ENCODE measurements around the gene ELOA. TPM values are rescaled to one million over a fixed set of nuclear protein-coding genes. Genes with fewer than 3 reads are reported as not detected.

The ELOA gene
- total and polyA plus RNA-seq, 9 of the 15 experiments (the other 6 are each of a cell fraction or from before 2014, with no cell fraction given) = 31.9 to 98.6 (median 61.3) TPM

DNA sequence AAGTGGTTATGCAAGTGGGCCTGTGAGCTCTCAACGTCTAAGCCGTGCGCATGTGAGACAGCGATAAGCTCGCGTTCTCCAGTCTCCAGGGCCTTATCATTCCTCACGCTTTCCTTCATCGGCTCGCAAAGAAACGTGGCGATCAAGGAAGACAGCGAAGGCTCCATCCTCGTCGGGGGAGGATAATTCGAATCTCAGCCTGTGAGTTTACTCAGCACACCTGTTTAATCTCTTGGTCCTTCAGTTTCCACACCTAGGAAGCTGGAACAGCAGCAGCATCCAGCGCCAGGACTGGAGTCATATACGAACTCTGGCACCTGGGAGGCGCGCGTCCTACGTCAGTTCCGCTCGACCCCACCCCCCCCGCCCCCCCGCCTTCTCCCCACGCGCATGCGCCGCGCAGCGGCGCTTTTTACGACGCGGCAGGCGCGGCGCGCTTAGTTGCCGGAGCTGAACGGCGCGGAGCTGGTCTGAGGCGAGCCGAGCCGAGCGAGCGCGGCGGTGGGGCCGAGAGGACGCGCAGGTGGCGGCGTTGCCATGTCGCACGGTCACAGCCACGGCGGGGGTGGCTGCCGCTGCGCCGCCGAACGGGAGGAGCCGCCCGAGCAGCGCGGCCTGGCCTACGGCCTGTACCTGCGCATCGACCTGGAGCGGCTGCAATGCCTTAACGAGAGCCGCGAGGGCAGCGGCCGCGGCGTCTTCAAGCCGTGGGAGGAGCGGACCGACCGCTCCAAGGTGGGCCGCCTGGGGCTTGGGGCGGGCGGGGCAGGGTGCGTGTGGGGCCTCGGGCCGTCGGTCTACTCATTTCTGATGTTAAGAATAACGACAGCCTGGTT is 34.9 kb downstream of the ELOA start, which contains the start of gene PITHD1:
Gene PITHD1 (plus strand): TSS at position 440 of the 836 bp plus-strand sequence. CDS start 98 bp downstream, at position 538.
- no TSS peak for BruUV-seq (replicated peaks)
- peak; percentile 88 for ATAC-seq
- intact Hi-C loops (cut with micrococcal nuclease) = loop anchor here (1.0 kb wide), 1 partner anchor 22 kb away; the partner anchor contains the start of gene GALE
- TF ChIP-seq ZC3H4 (CRISPR knock-in tag; IDR thresholded peaks at IDR 0.05; ENCODE audit: borderline replicate concordance) (peak; percentile 19; the same call in 1 of the 2 replicates), FOXA1 (IDR thresholded peaks at IDR 0.05; ENCODE audit: borderline replicate concordance) (no peak), NFE2 (IDR thresholded peaks at IDR 0.05; ENCODE audit: low read depth) (peak; percentile 30; the same call in 1 of the 2 replicates), ZNF830 (CRISPR knock-in tag; IDR thresholded peaks at IDR 0.05) (no peak), MBD2 (IDR thresholded peaks at IDR 0.05; ENCODE audit: borderline replicate concordance, low read depth) (peak; percentile 66), NCOA2 (IDR thresholded peaks at IDR 0.05; ENCODE audit: partially characterized antibody in 2 of 2) (no peak), JUN (IDR thresholded peaks at IDR 0.05; ENCODE audit: borderline replicate concordance, low read depth, low read length) (peak; percentile 55; the same call in 1 of the 2 replicates), JUN (CRISPR knock-in tag; IDR thresholded peaks at IDR 0.05; ENCODE audit: borderline replicate concordance) (no peak; the same call in 1 of the 2 replicates), PRDM10 (IDR thresholded peaks at IDR 0.05; ENCODE audit: partially characterized antibody) (peak; percentile 65), ZNF175 (CRISPR knock-in tag; IDR thresholded peaks at IDR 0.05; ENCODE audit: low read depth) (no peak), SUPT5H (IDR thresholded peaks at IDR 0.05) (peak; percentile 95), ZNF263 (CRISPR knock-in tag; IDR thresholded peaks at IDR 0.05; ENCODE audit: borderline replicate concordance) (peak; percentile 47; the same call in 1 of the 2 replicates), ZNF586 (CRISPR knock-in tag; conservative IDR thresholded peaks at IDR 0.05) (no peak), POLR3A (IDR thresholded peaks at IDR 0.05; ENCODE audit: borderline replicate concordance, extremely low read depth, insufficient read depth, insufficient read length) (no peak), ASH1L (IDR thresholded peaks at IDR 0.05; ENCODE audit: borderline replicate concordance, low read depth, partially characterized antibody) (no peak), DNMT1 (IDR thresholded peaks at IDR 0.05) (no peak)
- TF ChIP-seq, protein P1, sequence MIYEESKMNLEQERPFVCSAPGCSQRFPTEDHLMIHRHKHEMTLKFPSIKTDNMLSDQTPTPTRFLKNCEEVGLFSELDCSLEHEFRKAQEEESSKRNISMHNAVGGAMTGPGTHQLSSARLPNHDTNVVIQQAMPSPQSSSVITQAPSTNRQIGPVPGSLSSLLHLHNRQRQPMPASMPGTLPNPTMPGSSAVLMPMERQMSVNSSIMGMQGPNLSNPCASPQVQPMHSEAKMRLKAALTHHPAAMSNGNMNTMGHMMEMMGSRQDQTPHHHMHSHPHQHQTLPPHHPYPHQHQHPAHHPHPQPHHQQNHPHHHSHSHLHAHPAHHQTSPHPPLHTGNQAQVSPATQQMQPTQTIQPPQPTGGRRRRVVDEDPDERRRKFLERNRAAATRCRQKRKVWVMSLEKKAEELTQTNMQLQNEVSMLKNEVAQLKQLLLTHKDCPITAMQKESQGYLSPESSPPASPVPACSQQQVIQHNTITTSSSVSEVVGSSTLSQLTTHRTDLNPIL (CRISPR knock-in tag; IDR thresholded peaks at IDR 0.05) = no peak

More for the DNA sequence above, 34.9 kb downstream of the ELOA start, which contains the start of gene PITHD1:
- Histone ChIP-seq H3K36me3 (ENCODE audit: control insufficient read depth, insufficient read depth, low read length) (peaks cover 39% of the 10 kb centered on the region), H3K4me2 (ENCODE audit: insufficient read depth, low read length) (peak within 1 kb of the TSS; percentile 100), H3K4me1 (replicated peaks in 1 of 2; ENCODE audit: control insufficient read depth in 2 of 2, insufficient read depth in 2 of 2, low read length in 2 of 2) (peaks cover 12 to 42% of the 10 kb centered on the region in 2 experiments; a peak in 3 of 5 replicates), H3K79me2 (ENCODE audit: control insufficient read depth, insufficient read depth, low read length) (peaks cover 88% of the 10 kb centered on the region), H3K27me3 (ENCODE audit: control insufficient read depth in 2 of 2, insufficient read depth in 2 of 2, low read length in 2 of 2) (no peaks in the 10 kb centered on the region), H4K20me1 (replicated peaks; ENCODE audit: control insufficient read depth, insufficient read depth, low read length) (0 out of 2 replicates have a peak, but pooled peaks cover 8% of the 10 kb centered on the region), H3K27ac (ENCODE audit: extremely low read depth, low read depth, low read length) (peak within 1 kb of the TSS; percentile 97), H2AFZ (ENCODE audit: low read depth, low read length) (peak within 1 kb of the TSS; percentile 95), H3K9me1 (ENCODE audit: control insufficient read depth, insufficient read depth, low read length) (no peaks in the 10 kb centered on the region), H3K4me3 (peak within 1 kb of the TSS; percentile 78), H3K9ac (ENCODE audit: insufficient read depth in 1 of 2, low read depth in 2 of 2, low read length in 2 of 2) (peak within 1 kb of the TSS; percentile 89 to 98), H3K9me3 (replicated peaks; ENCODE audit: control insufficient read depth, insufficient read depth, low read depth, low read length) (no peaks in the 10 kb centered on the region)
- ChIA-PET CTCF (ENCODE audit: low intra/inter-chr PET ratio) (no interaction called here), POLR2A (interaction anchor here (0.6 to 7.8 kb wide), 26 partner anchors 10 to 576 kb away, joined by 3 to 197 read pairs (median 4); partner anchors contain the start of genes LYPLA2, PNRC2 and RPL11)
- DNase-seq (ENCODE audit: extremely low read depth in 1 of 4, low spot score in 3 of 4) (peak; percentile 96 to 99 (median 98)), FAIRE-seq (peak; percentile 94)
- in situ Hi-C loops (cut with MboI) = no loop called here
- WGBS (ENCODE audit: insufficient coverage, low coverage, missing lambda C conversion rate) = under 1% methylated on average over 76 of the region's 91 CpGs

All from K562 (cell line).